ENCODE measurements around the gene INTS3. TPM values are rescaled to one million over a fixed set of nuclear protein-coding genes. Genes with fewer than 3 reads are reported as not detected.

The INTS3 gene
- total and polyA plus RNA-seq, 10 of the 15 experiments (the other 5 are each of a cell fraction or from before 2014, with no cell fraction given): 12.6 to 87.4 (median 30.8) TPM

DNA sequence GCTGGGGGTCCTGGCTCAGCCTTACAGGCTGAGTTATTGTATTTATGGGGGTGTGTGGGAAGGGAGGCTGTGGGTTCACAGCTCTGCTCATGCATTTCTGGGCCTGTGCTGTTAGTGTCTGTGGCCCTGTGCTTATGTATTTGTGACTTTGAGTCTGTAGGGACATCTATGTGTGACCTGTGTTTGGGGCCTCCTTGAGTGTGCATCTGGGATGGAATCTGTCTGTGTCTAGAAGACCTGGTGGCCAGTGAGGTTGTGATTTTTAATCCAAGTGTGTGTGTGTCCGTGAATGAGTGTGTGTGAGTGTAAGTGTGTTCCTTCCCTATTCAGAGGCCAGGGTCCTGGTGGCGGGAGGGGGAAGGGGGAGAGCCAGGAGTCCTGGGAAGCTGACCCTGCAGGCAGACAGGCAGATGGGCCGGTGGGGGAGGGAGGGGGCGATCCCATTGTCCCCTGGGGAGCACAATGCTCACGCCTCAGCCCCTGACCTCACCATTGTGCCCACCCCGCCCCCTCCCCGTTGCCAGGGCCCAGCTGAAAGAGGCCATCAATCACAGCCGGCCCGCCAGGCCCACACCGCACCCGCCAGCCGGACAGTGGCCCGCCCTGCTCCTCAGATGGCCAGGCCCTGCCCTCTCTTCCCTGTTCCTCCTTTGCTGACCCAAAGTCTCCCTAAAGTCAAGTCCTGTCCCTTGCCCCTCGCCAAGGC, 66.9 kb downstream of the INTS3 start:
- BruUV-seq (replicated peaks): no TSS peak
- no peaks in the 10 kb centered on the region for H4K20me1 ChIP-seq (ENCODE audit: control insufficient read depth, insufficient read depth)
- H3K36me3 ChIP-seq (ENCODE audit: control insufficient read depth in 2 of 2, insufficient read depth in 2 of 2, low read length in 1 of 2): no peaks in the 10 kb centered on the region; a peak in 1 of 4 replicates
- ChIA-PET SMC1A (ENCODE audit: uncharacterized antibody, unreplicated experiment) (no interaction called here), RAD21 (ENCODE audit: unreplicated experiment) (no interaction called here), CTCF (interaction anchor here (4.0 to 4.9 kb wide), 2 partner anchors 192 kb away, joined by 20 to 85 read pairs; partner anchors contain the start of gene RAB13), POLR2A (no interaction called here)
- H3K4me1 ChIP-seq (ENCODE audit: control insufficient read depth, insufficient read depth, low read length): peaks cover 24% of the 10 kb centered on the region
- no peak overlapping the region for H3K4me2 ChIP-seq (ENCODE audit: control insufficient read depth, insufficient read depth)
- no peaks in the 10 kb centered on the region for H3K79me2 ChIP-seq (ENCODE audit: control insufficient read depth, insufficient read depth, low read length)
- H3K9ac ChIP-seq (ENCODE audit: control insufficient read depth, insufficient read depth, low read length): no peak overlapping the region
- H3K9me3 ChIP-seq (replicated peaks; ENCODE audit: control insufficient read depth, insufficient read depth, low read length): no peaks in the 10 kb centered on the region
- in situ Hi-C loops (cut with MboI) (loop anchor here (10.0 kb wide), 1 partner anchor 190 kb away; the partner anchor contains the start of gene RAB13), intact Hi-C loops (cut with micrococcal nuclease; ENCODE audit: unreplicated experiment) (loop anchor here (5.0 kb wide), 1 partner anchor 478 kb away; the partner anchor contains the start of gene HAX1)
- ATAC-seq: no peak
- no peak for FAIRE-seq
- H3K27ac ChIP-seq (ENCODE audit: control insufficient read depth, insufficient read depth): no peak overlapping the region
- no peak for DNase-seq (ENCODE audit: low read depth, low spot score)
- H3K4me3 ChIP-seq: no peak overlapping the region
- H2AFZ ChIP-seq (ENCODE audit: control insufficient read depth, low read depth, low read length): no peak overlapping the region
- H3K27me3 ChIP-seq (replicated peaks in 1 of 2; ENCODE audit: control insufficient read depth in 2 of 2, insufficient read depth in 2 of 2, low read length in 1 of 2): no peaks in the 10 kb centered on the region
- 82% methylated on average over 11 of the region's 14 CpGs for WGBS (ENCODE audit: insufficient coverage, insufficient replicate concordance, low lambda C conversion rate, missing lambda C conversion rate)
- no peak for TF ChIP-seq SREBF1 (IDR thresholded peaks at IDR 0.05; ENCODE audit: low read length)
- TF ChIP-seq DPF2 (IDR thresholded peaks at IDR 0.05): no peak
- TF ChIP-seq STAT3 (IDR thresholded peaks at IDR 0.05; ENCODE audit: low read depth, low read length): no peak
- TF ChIP-seq IKZF1 (conservative IDR thresholded peaks at IDR 0.05): no peak
- no peak for TF ChIP-seq ATF7 (IDR thresholded peaks at IDR 0.05; ENCODE audit: low read depth)
- TF ChIP-seq SPI1 (IDR thresholded peaks at IDR 0.05; ENCODE audit: borderline replicate concordance, insufficient read depth, low read depth, low read length): no peak
- TF ChIP-seq, protein P1, sequence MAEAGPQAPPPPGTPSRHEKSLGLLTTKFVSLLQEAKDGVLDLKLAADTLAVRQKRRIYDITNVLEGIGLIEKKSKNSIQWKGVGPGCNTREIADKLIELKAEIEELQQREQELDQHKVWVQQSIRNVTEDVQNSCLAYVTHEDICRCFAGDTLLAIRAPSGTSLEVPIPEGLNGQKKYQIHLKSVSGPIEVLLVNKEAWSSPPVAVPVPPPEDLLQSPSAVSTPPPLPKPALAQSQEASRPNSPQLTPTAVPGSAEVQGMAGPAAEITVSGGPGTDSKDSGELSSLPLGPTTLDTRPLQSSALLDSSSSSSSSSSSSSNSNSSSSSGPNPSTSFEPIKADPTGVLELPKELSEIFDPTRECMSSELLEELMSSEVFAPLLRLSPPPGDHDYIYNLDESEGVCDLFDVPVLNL (IDR thresholded peaks at IDR 0.05; ENCODE audit: low read depth, low read length): no peak
- no peak for TF ChIP-seq GABPA (IDR thresholded peaks at IDR 0.05; ENCODE audit: low read depth)
- TF ChIP-seq NFYB (IDR thresholded peaks at IDR 0.05; ENCODE audit: insufficient read depth, low read depth, low read length): no peak
- no peak for TF ChIP-seq BCL11A (IDR thresholded peaks at IDR 0.05; ENCODE audit: low read depth, low read length)
- TF ChIP-seq, protein P2, sequence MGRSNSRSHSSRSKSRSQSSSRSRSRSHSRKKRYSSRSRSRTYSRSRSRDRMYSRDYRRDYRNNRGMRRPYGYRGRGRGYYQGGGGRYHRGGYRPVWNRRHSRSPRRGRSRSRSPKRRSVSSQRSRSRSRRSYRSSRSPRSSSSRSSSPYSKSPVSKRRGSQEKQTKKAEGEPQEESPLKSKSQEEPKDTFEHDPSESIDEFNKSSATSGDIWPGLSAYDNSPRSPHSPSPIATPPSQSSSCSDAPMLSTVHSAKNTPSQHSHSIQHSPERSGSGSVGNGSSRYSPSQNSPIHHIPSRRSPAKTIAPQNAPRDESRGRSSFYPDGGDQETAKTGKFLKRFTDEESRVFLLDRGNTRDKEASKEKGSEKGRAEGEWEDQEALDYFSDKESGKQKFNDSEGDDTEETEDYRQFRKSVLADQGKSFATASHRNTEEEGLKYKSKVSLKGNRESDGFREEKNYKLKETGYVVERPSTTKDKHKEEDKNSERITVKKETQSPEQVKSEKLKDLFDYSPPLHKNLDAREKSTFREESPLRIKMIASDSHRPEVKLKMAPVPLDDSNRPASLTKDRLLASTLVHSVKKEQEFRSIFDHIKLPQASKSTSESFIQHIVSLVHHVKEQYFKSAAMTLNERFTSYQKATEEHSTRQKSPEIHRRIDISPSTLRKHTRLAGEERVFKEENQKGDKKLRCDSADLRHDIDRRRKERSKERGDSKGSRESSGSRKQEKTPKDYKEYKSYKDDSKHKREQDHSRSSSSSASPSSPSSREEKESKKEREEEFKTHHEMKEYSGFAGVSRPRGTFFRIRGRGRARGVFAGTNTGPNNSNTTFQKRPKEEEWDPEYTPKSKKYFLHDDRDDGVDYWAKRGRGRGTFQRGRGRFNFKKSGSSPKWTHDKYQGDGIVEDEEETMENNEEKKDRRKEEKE (IDR thresholded peaks at IDR 0.05): no peak
- no peak for TF ChIP-seq KDM1A (IDR thresholded peaks at IDR 0.05; ENCODE audit: borderline replicate concordance)
- TF ChIP-seq ZNF384 (IDR thresholded peaks at IDR 0.05; ENCODE audit: borderline replicate concordance, low read depth, low read length): no peak
- TF ChIP-seq ZBTB11 (CRISPR knock-in tag; IDR thresholded peaks at IDR 0.05): no peak
- no peak for TF ChIP-seq FOXK2 (IDR thresholded peaks at IDR 0.05)
- no peak for TF ChIP-seq SMC3 (IDR thresholded peaks at IDR 0.05; ENCODE audit: borderline replicate concordance, low read length)
- TF ChIP-seq NFXL1 (IDR thresholded peaks at IDR 0.05; ENCODE audit: borderline replicate concordance): no peak
- no peak for TF ChIP-seq SMAD5 (IDR thresholded peaks at IDR 0.05; ENCODE audit: low read depth)

Measured in GM12878 (cell line).